Activated T-cell treated with anti-CD3 and anti-CD28 coated beads for 4 hours (primary cell): ENCODE data around the gene TMPRSS9.
"Not testable (repeated sequence)": the region's sequence is repeated elsewhere in the genome, so short reads cannot be mapped to it uniquely, and the experiment has no call there.

Experiments
- DNase-seq: peaks from one replicate; pipeline ENCODE4 v3.0.0-alpha.2; 2020

The TMPRSS9 gene

GRCh38 chr19:2395293-2395829, 35.3 kb downstream of the TMPRSS9 start:
- not testable (repeated sequence) for DNase-seq

- not testable (repeated sequence) for DNase-seq
Observed at GRCh38 chr19:2397173-2397572, 37.1 kb downstream of the TMPRSS9 start.

- DNase-seq = no peak
Observed at GRCh38 chr19:2398735-2399305, 38.8 kb downstream of the TMPRSS9 start.

- DNase-seq = no peak
Observed at GRCh38 chr19:2399582-2399981, 39.5 kb downstream of the TMPRSS9 start.

GRCh38 chr19:2408247-2408646, 48.2 kb downstream of the TMPRSS9 start:
- no peak for DNase-seq

GRCh38 chr19:2409352-2409912, 49.4 kb downstream of the TMPRSS9 start:
- no peak for DNase-seq

- DNase-seq = no peak
Observed at GRCh38 chr19:2410023-2410422, 50.0 kb downstream of the TMPRSS9 start.

- no peak for DNase-seq
Observed at GRCh38 chr19:2411709-2412108, 51.6 kb downstream of the TMPRSS9 start.

- no peak for DNase-seq
Observed at GRCh38 chr19:2412449-2412848, 52.4 kb downstream of the TMPRSS9 start.

- DNase-seq = no peak
Observed at GRCh38 chr19:2413159-2413558, 53.1 kb downstream of the TMPRSS9 start.

- no peak for DNase-seq
Observed at GRCh38 chr19:2413629-2414028, 53.6 kb downstream of the TMPRSS9 start.

- no peak for DNase-seq
Observed at GRCh38 chr19:2415281-2415972, 55.4 kb downstream of the TMPRSS9 start.

GRCh38 chr19:2415973-2416319, 55.9 kb downstream of the TMPRSS9 start:
- DNase-seq = no peak

GRCh38 chr19:2416321-2417097, 56.4 kb downstream of the TMPRSS9 start:
- no peak for DNase-seq

- DNase-seq = not testable (repeated sequence)
Observed at GRCh38 chr19:2417436-2417835, 57.4 kb downstream of the TMPRSS9 start.

- no peak for DNase-seq
Observed at GRCh38 chr19:2417881-2418406, 57.9 kb downstream of the TMPRSS9 start.

- no peak for DNase-seq
Observed at GRCh38 chr19:2419754-2420153, 59.7 kb downstream of the TMPRSS9 start.

- no peak for DNase-seq
Observed at GRCh38 chr19:2420490-2420889, 60.4 kb downstream of the TMPRSS9 start.

- DNase-seq = no peak
Observed at GRCh38 chr19:2421581-2422306, 61.7 kb downstream of the TMPRSS9 start.

- no peak for DNase-seq
Observed at GRCh38 chr19:2423071-2423914, 63.2 kb downstream of the TMPRSS9 start.

GRCh38 chr19:2423915-2424685, 64.0 kb downstream of the TMPRSS9 start:
- no peak for DNase-seq
